NCI-H345 (cell line): ENCODE results near the gene CHD1.
"Not testable (repeated sequence)": the region's sequence is repeated elsewhere in the genome, so short reads cannot be mapped to it uniquely, and the experiment has no call there.

ENCODE experiments used
- DNase-seq: peaks from one replicate; lab custom pipeline; 2025; lab: John Stamatoyannopoulos, UW

The CHD1 gene

GRCh38 chr5:98928873-98929709 is at the start of gene CHD1:
Gene CHD1, minus strand, starts transcription at chr5:98929007. Its CDS starts 2,621 bp downstream, at chr5:98926386.
- peak; percentile 95 for DNase-seq

GRCh38 chr5:98978528-98978927 is 49.7 kb upstream of the CHD1 start:
- no peak for DNase-seq

DNA sequence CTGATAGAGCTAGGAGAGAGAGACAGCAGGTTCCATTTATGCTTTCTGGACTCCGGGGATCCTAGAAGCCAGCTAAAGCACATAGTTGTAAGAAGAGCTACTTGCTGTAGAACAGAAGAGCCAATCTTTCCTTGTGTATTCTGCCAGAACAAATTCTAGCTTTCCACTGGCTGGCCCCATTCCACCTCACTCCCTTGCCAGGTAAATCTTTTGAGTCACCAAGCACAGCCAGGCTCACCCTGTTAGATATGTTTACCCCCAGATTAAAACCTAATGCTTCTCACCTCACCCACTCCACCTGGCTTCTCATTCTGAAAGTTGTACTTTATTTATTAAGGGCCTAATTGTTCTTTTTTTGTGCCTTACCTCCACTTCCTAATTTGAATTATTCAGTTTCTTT is 48.9 kb upstream of the CHD1 start:
- DNase-seq, result no peak

DNA sequence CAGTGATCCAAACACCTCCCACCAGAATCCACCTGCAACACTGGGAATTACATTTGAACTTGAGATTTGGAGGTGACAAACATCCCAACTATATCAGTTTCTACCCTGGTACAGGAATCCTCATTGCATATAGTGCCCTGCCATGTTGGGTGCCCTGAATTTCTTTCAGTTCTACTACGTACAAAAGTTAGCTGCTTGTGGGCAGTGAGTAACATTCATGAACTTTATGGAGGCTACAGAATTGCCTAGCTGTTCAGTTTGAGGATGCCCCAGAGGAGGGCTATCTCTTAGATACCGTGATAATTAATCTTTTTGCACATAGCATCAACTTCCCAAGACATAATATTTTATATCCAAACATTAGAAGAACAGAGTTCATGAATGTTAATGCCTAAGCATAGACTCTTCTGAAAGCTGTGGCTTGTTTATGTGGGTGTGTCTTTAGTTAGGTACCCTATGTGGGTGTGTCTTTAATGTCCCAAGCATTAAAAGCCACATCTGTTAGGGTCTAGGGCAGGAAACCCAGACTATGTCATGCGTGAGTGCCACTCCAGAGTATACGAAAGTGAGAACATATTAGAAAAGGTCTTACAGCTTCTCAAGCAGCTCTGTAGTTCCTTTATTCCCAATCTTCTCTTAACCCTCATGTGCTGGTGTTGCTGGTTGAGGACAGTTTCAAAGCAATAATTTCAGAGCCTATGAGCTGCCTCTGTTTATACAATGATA is 47.0 kb upstream of the CHD1 start:
- DNase-seq, result no peak

GRCh38 chr5:98975223-98975622 is 46.4 kb upstream of the CHD1 start:
- no peak for DNase-seq

- DNase-seq, result no peak
These were observed 40.6 kb upstream of the CHD1 start for GRCh38 chr5:98969400-98969799.

- no peak for DNase-seq
These were observed 39.3 kb upstream of the CHD1 start for GRCh38 chr5:98968056-98968564.

GRCh38 chr5:98965226-98965625 is 36.4 kb upstream of the CHD1 start:
- DNase-seq, result no peak

GRCh38 chr5:98964621-98965020 is 35.8 kb upstream of the CHD1 start:
- DNase-seq, result no peak

DNA sequence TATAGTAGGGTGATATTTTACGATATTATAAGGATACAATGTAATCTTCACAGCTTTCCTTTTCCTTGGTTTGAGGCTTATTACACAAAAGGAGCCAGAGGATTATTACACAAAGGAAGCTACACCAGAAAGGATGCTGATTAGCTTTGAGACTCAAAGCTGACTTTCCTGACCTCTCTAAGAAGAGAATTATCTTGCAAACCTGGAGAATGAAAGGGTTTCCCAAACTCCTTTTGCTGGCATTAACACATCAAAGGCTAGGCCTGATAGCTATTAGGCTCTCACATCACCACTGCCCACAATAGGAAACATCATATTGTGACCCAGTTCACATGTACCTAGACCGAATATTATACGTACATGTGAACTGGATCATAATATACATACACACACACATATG is 34.2 kb upstream of the CHD1 start:
- no peak for DNase-seq

DNA sequence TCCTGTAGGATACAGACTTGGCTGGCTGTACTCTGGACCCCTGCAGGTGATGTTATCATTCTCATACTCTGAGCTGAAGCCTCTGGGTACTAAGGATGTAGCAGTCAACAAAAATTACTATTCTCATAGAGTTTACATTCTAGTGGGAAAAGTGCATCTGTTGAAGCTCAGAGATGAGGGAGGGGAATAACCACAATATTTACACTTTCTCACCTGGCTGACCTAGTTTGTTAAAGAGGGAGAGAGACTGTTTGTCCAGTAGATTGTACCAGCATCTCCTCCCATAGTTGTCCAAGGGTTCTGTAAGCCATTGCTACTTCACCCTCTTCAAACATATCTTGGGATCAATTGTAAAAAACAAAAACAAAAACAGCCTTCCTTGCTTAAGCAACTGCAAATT is 33.8 kb upstream of the CHD1 start:
- DNase-seq, result no peak

GRCh38 chr5:98961665-98962344 is 33.0 kb upstream of the CHD1 start:
- DNase-seq, result no peak

- DNase-seq, result no peak
These were observed 28.5 kb upstream of the CHD1 start for GRCh38 chr5:98957307-98957706.

GRCh38 chr5:98955888-98956287 is 27.1 kb upstream of the CHD1 start:
- not testable (repeated sequence) for DNase-seq

- DNase-seq, result not testable (repeated sequence)
These were observed 26.7 kb upstream of the CHD1 start for GRCh38 chr5:98955471-98955870.

DNA sequence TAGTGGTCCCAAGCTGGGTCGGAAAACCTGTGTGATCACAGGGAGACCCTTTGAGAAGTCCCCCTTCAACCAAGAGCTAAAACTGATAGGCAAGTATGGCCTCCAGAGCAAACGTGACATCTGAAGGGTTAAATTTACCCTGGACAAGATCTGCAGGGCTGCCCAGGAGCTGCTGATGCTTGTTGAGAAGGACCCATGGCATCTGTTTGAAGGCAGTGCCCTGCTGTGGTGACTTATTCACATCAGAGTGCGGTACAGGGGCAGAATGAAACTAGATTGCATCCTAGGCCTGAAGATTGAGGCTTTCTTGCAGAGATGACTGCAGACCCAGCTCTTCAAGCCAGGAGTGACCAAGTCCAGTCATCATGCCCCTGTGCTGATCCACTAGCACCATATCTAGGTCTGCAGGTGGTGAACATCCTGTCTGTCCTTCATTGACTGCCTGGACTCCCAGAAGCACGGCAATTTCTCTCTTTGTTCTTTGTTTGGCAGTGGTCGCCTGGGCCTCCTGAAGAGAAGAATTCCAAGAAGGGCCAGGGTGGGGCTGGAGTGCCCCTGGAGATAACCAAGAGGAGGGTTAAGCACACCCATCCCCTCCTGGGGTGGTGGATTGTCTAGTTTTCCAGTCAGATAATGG is 25.7 kb upstream of the CHD1 start:
- no peak for DNase-seq

DNA sequence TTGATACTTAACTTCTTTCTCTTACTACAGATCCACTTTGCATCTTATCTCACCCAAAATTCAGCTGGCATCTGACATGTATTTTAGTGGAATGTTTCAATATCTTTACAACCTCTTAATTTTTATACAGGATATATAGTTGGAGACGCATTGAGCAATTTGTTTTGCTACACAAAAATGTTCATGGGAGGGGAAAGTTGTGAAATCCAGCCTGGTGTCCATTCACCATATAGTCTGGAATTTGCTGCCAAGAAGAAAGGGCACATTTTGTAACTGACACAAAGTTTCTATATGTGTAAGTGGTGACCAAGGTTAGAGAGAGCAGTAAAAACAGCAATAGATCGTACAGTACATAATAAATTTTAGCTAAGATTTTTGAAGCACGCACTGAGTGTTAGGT is 14.0 kb upstream of the CHD1 start:
- DNase-seq, result no peak

- DNase-seq, result no peak
These were observed 12.5 kb upstream of the CHD1 start for GRCh38 chr5:98941131-98941883.

- no peak for DNase-seq
These were observed 11.8 kb upstream of the CHD1 start for GRCh38 chr5:98940581-98940980.

DNA sequence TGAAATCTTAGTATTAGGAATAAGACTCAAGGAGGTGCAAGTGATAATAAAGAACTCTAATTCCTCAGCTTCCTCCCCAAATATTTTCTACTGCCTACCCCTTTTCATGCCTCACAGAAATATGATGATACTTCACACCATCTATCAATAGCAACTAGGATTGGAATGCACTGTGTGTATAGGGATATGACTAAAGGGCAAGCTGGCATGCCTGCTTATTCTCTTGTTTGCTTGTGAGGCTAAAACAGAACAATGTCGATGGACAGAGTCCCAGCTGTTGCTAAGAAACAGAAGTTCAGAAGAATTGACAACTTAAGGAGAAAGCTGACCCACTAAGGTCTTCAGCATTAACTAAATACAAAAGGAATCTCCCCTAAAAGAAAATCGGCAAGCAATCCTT is 9.7 kb upstream of the CHD1 start:
- DNase-seq, result no peak

DNA sequence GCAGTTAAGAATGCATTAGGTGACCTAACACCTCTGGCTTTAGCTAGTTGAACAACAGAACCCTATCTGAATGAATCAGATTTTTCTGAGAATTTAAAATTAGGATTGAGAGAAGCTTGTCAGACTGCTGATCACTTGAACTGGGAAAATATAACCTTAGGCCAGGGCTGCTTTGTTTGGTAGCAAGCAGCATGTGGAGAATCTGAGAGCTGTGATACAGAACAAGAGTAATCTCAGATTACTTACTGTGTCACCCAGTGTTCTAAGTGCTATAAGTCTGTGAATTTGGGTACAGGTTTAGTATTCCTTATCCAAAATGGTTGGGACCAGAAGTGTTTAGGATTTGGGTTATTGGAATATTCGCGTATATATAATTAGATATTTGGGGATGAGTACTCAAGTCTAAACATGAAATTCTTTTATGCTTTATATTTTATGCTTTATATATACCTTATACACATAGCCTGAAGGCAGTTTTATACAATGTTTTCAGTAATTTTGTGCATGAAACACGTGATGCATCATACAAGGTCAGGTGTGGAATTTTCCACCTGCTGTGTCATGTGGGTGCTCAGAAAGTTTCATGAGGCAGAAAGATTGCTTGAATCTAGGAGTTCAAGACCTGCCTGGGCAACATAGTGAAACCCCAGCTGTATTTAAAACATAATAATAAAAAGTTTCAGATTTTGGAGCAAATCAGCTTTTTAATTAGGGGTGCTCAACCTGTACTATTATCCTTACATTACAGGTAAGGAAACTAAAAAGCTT is 8.3 kb upstream of the CHD1 start:
- no peak for DNase-seq
